GM19372 (cell line): ENCODE measurements around the gene C19orf67.

Experiments
- ATAC-seq: cut with Tn5 transposase; IDR thresholded peaks from one replicate; pipeline ENCODE4 v1.9.1; 2021; ENCODE audit warnings: mild to moderate bottlenecking, low read depth, moderate library complexity; ENCODE audit not compliant: unreplicated experiment

C19orf67 gene

GRCh38 chr19:14031719-14032480 lies 53.7 kb downstream of the C19orf67 start, which contains the start of gene IL27RA:
IL27RA (plus strand) TSS chr19:14031762; CDS start chr19:14031873, 111 bp downstream.
- peak; percentile 57 for ATAC-seq
